ENCODE measurements around the gene DUSP10. TPM values are rescaled to one million over a fixed set of nuclear protein-coding genes. Genes with fewer than 3 reads are reported as not detected.

Gene DUSP10
- total RNA-seq, 1 experiment from 2014 or later: 1.6 TPM

DNA sequence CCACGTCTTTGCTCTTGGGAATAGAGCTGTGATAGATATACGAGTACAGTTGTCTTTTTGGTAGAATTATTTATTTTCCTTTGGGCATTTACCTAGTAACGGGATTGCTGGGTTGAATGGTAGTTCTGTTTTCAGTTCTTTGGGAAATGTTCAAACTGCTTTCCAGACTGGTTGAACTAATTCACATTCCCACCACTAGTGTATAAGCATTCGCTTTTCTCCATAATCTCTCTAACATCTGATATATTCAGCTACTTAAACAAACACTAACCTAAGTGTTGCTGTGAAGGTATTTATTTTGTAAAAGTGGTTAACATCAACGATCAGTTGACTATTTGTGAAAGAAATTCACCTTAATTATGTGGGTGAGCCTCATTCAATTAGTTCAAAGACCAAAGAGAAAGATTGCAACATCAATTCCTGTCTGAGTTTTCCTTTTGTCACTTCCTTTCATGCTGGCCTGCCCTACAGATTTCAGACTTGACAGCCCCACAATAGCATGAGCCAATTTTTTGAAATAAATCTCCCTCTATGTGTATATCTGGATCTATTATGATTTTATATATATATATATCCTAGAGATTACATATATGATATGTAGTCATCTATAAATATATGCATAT is 26.7 kb upstream of the DUSP10 start:
- Mint-ChIP-seq H3K9me3 (no peaks in the 10 kb centered on the region), H3K4me3 (no peak overlapping the region), H3K27ac (no peak overlapping the region), H3K27me3 (ENCODE audit: low read depth) (no peaks in the 10 kb centered on the region), H3K4me1 (no peaks in the 10 kb centered on the region), H3K36me3 (no peaks in the 10 kb centered on the region)
- TF ChIP-seq, protein P1, sequence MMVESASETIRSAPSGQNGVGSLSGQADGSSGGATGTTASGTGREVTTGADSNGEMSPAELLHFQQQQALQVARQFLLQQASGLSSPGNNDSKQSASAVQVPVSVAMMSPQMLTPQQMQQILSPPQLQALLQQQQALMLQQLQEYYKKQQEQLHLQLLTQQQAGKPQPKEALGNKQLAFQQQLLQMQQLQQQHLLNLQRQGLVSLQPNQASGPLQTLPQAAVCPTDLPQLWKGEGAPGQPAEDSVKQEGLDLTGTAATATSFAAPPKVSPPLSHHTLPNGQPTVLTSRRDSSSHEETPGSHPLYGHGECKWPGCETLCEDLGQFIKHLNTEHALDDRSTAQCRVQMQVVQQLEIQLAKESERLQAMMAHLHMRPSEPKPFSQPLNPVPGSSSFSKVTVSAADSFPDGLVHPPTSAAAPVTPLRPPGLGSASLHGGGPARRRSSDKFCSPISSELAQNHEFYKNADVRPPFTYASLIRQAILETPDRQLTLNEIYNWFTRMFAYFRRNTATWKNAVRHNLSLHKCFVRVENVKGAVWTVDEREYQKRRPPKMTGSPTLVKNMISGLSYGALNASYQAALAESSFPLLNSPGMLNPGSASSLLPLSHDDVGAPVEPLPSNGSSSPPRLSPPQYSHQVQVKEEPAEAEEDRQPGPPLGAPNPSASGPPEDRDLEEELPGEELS (CRISPR knock-in tag; IDR thresholded peaks at IDR 0.05): no peak
- TF ChIP-seq PRRX2 (CRISPR knock-in tag; IDR thresholded peaks at IDR 0.05): no peak
- no peak for TF ChIP-seq MLX (CRISPR knock-in tag; IDR thresholded peaks at IDR 0.05)
- no peak for TF ChIP-seq ELF4 (CRISPR knock-in tag; IDR thresholded peaks at IDR 0.05; ENCODE audit: low read depth)
- DNase-seq (ENCODE audit: low spot score) (no peak), ATAC-seq (no peak)
- POLR2A ChIA-PET: no interaction called here
- CTCF ChIA-PET: no interaction called here

DNA sequence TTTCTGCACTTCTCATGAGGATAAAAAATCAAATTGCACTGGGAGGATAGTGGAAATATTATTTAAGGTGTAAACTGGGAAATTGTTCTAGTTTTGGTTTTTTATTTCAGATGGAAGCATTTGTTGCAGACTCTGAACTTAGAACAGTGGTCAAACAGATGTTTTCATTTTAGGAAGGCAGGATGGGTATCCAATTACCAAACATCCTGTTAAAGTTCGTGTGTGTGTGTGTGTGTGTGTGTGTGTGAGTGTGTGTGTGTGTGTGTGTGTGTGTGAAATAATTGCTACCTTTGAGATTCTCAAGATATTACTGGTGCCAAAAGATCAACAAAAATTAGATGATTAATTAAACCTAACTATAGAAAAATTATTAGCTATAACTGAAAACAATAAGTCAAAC is 24.3 kb upstream of the DUSP10 start:
- H3K27me3 Mint-ChIP-seq (ENCODE audit: low read depth): no peaks in the 10 kb centered on the region
- ChIA-PET CTCF (no interaction called here), POLR2A (no interaction called here)
- H3K9me3 Mint-ChIP-seq: no peaks in the 10 kb centered on the region
- no peaks in the 10 kb centered on the region for H3K4me1 Mint-ChIP-seq
- no peaks in the 10 kb centered on the region for H3K36me3 Mint-ChIP-seq
- no peak overlapping the region for H3K27ac Mint-ChIP-seq
- DNase-seq (ENCODE audit: low spot score) (no peak), ATAC-seq (no peak)
- H3K4me3 Mint-ChIP-seq: no peak overlapping the region
- TF ChIP-seq, protein P2, sequence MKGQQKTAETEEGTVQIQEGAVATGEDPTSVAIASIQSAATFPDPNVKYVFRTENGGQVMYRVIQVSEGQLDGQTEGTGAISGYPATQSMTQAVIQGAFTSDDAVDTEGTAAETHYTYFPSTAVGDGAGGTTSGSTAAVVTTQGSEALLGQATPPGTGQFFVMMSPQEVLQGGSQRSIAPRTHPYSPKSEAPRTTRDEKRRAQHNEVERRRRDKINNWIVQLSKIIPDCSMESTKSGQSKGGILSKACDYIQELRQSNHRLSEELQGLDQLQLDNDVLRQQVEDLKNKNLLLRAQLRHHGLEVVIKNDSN (CRISPR knock-in tag; IDR thresholded peaks at IDR 0.05): no peak
- TF ChIP-seq NFATC4 (CRISPR knock-in tag; IDR thresholded peaks at IDR 0.05): no peak
- no peak for TF ChIP-seq CREB1 (CRISPR knock-in tag; IDR thresholded peaks at IDR 0.05)
- no peak for TF ChIP-seq EMX1 (CRISPR knock-in tag; IDR thresholded peaks at IDR 0.05)
- no peak for TF ChIP-seq AFF4 (CRISPR knock-in tag; IDR thresholded peaks at IDR 0.05; ENCODE audit: borderline replicate concordance)
- TF ChIP-seq MXD4 (CRISPR knock-in tag; IDR thresholded peaks at IDR 0.05; ENCODE audit: borderline replicate concordance): no peak
- no peak for TF ChIP-seq JAZF1 (CRISPR knock-in tag; IDR thresholded peaks at IDR 0.05)
- TF ChIP-seq CDX4 (CRISPR knock-in tag; IDR thresholded peaks at IDR 0.05; ENCODE audit: borderline replicate concordance): no peak
- TF ChIP-seq CBFB (CRISPR knock-in tag; IDR thresholded peaks at IDR 0.05; ENCODE audit: low read depth): no peak
- TF ChIP-seq USF2 (CRISPR knock-in tag; IDR thresholded peaks at IDR 0.05): no peak
- TF ChIP-seq ARID4B (CRISPR knock-in tag; IDR thresholded peaks at IDR 0.05; ENCODE audit: borderline replicate concordance): no peak
- no peak for TF ChIP-seq ZNF671 (CRISPR knock-in tag; IDR thresholded peaks at IDR 0.05)
- TF ChIP-seq ZBTB21 (CRISPR knock-in tag; IDR thresholded peaks at IDR 0.05; ENCODE audit: borderline replicate concordance): no peak
- TF ChIP-seq MAX (CRISPR knock-in tag; IDR thresholded peaks at IDR 0.05): no peak
- TF ChIP-seq, protein P1 (CRISPR knock-in tag; IDR thresholded peaks at IDR 0.05): no peak
- no peak for TF ChIP-seq SMAD3 (CRISPR knock-in tag; IDR thresholded peaks at IDR 0.05; ENCODE audit: borderline replicate concordance)
